Glomerular visceral epithelial cell (primary cell): Measurements from ENCODE around the gene RTF2.
"Not testable (repeated sequence)": the region's sequence is repeated elsewhere in the genome, so short reads cannot be mapped to it uniquely, and the experiment has no call there.

Source experiments
- DNase-seq: peaks from one replicate; pipeline ENCODE4 v3.0.0-alpha.2; 2016; ENCODE audit errors: extremely low spot score

Gene RTF2

DNA sequence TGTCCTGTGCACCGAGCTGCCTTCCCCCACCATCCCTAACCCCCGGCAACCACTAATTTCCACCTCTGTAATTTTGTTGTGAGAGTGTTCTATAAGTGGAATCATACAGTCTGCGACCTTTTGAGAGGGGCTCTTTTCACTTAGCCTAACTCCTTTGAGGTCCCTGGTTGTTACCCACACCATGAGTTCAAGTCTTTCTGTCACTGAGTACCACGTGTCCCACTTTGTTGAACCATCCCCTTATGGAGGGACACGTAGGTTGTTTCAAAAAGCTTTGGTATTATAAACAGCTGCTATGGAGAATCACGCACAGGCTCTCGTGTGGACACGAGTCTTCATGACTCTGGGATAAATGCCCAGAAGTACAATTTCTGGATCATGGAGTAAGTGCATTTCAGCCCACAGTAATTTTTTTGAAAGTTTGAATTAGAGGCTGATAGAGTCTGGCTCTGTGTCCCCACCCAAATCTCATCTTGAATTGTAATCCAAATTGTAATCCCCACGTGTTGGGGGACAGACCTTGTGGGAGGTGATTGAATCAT lies 74.1 kb downstream of the RTF2 start:
- DNase-seq: no peak

DNA sequence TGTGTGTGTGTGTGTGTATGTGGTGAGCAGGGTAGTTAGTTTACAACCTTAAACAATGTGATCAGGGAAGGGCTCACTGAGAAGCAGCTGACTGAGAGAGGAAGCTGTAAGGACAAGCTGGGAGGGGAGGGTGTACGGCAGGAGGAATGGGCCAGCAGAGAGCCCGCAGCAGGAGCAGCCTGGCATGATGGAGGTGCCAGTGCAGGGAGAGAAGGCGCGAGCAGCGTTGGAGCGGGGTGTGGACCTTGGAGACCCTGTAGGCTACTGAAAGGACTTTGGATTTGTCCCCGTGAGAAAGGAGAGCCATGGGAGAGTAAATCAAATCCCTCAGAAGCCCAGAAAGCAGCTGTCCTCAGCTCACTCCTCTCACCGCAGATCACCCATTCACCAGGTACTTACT lies 83.1 kb downstream of the RTF2 start:
- no peak for DNase-seq

DNA sequence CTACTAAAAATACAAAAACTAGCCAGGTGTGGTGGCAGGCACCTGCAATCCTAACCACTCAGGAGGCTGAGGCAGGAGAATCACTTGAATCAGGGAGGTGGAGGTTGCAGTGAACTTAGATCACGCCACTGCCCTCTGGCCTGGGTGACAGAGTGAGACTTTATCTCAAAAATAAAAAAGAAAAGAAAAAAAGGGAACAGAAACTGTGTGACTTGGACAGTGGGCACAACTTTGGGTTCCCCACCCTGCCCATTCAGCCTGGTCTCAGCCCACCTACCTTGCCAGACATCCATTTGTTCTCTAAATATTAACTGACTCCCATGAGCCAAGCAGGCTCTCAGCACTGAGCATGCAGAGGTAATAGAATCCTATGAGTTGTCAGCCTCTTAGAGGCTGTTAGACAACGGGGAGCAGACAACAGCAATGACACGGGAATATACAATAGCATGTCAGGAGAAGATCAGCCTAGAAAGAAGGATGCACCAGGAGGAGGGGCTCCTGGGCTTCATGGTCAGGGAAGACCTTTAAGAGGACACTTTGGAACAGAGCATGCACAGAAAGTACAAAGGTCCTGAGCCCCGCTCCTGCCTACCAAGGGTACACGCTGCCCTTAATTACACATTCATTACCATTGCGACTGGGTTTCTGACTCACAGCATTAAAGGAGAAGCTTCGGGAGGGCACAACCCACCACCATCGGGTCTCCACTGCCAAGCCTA lies 84.6 kb downstream of the RTF2 start:
- DNase-seq: no peak

GRCh38 chr20:56554869-56555268 lies 86.4 kb downstream of the RTF2 start:
- DNase-seq: peak; percentile 78

- no peak for DNase-seq
Observed at GRCh38 chr20:56558968-56559367, 90.5 kb downstream of the RTF2 start.

DNA sequence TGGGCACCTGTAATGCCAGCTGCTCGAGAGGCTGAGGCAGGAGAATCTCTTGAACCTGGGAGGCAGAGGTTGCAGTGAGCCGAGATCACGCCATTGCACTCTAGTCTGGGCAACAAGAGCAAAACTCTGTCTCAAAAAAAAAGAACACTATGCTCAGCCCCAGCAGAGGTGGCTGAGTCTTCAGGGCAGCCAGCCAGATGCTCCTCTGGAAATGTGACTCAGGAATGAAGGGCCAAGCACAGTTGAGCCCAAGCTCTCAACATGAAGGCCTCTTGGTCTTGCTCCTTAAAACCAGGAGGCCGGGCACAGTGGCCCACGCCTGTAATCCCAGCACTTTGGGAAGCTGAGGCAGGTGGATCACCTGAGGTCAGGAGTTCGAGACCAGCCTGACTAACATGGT lies 96.1 kb downstream of the RTF2 start:
- DNase-seq: not testable (repeated sequence)

DNA sequence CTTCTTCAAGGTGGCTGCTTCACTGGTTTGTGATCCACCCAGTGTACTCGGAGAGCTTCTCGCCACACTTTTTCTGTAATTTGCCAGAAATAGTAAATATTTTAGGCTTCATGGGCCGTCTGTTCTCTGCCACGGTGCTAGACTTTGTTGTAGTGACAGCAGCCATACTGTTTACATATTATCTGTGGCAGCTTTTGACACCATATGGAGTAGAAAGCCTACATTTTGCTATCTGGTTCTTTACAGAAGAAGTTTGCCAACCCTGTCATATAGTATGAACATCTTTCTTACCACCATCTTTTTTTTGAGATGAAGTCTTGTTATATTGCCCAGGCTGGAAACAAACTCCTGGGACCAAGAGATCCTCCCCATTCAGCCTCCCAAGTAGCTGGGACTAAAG lies 97.1 kb downstream of the RTF2 start:
- no peak for DNase-seq

DNA sequence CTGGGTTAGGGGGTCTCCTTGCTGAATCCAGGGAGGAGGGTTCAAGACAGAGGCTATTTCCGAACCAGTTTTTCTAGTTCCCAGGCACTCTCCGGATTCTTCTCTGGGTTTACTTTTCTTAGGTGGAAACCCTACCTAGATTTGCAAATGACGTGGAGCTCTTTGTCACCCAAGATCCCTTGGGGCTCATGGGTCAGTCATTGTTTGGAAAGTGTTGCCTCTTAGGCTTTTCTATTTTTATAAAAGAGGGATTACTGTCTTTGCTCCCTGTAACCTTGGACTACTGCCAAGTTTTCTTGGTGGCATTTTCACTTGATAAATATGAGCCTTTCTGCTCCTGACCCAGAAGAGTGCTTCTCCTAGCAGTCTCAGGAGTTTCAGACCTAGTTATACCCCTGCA lies 98.2 kb downstream of the RTF2 start:
- DNase-seq: no peak
